Measurements from ENCODE around the gene PCDHGC4. TPM values are rescaled to one million over a fixed set of nuclear protein-coding genes. Genes with fewer than 3 reads are reported as not detected.

Gene PCDHGC4
- total RNA-seq, 3 donors from 2014 or later (not counting 1 experiment from before 2014, with no cell fraction given): 0.31 to 0.84 (median 0.45) TPM

- Histone ChIP-seq H3K27me3 (ENCODE audit: control insufficient read depth, insufficient read depth, low read length) (no peaks in the 10 kb centered on the region), H3K27ac (ENCODE audit: low read length) (no peak overlapping the region), H3K36me3 (ENCODE audit: control insufficient read depth, insufficient read depth, low read length) (peaks cover 35% of the 10 kb centered on the region), H3K4me1 (ENCODE audit: control insufficient read depth, insufficient read depth, low read length) (peaks cover 65% of the 10 kb centered on the region), H3K4me3 (ENCODE audit: low read length) (peak overlapping the region; percentile 22), H3K9me3 (ENCODE audit: control insufficient read depth, insufficient read depth, low read length) (no peaks in the 10 kb centered on the region)
- no peak for TF ChIP-seq CTCF (IDR thresholded peaks at IDR 0.05)
- Mint-ChIP-seq H3K36me3 (peaks cover 3% of the 10 kb centered on the region), H3K27ac (peak overlapping the region; percentile 74 to 82), H3K27me3 (ENCODE audit: low read depth in 2 of 2) (no peaks in the 10 kb centered on the region), H3K4me3 (peak overlapping the region; percentile 95), H3K4me1 (peaks cover 58 to 61% of the 10 kb centered on the region in 2 donors), H3K9me3 (no peaks in the 10 kb centered on the region)
- DNase-seq (peak in 1 of 2 donors; percentile 54), ATAC-seq (peak; percentile 19 to 31 (median 30))
- intact Hi-C loops (cut with micrococcal nuclease): loop anchor here (5.0 kb wide), 2 partner anchors 101 to 186 kb away; partner anchors contain the start of gene PCDHGA10
- 11% methylated on average over 43 of the region's 43 CpGs for WGBS (ENCODE audit: insufficient coverage)
These were observed 28.2 kb downstream of the PCDHGC4 start for GRCh38 chr5:141512911-141513626.

- TF ChIP-seq CTCF (IDR thresholded peaks at IDR 0.05): no peak
- peaks cover 60 to 61% of the 10 kb centered on the region in 2 donors for H3K4me1 Mint-ChIP-seq
- peaks cover 7% of the 10 kb centered on the region for H3K36me3 Mint-ChIP-seq
- Histone ChIP-seq H3K27ac (ENCODE audit: low read length) (no peak overlapping the region), H3K9me3 (ENCODE audit: control insufficient read depth, insufficient read depth, low read length) (no peaks in the 10 kb centered on the region), H3K4me3 (ENCODE audit: low read length) (peak overlapping the region; percentile 22), H3K36me3 (ENCODE audit: control insufficient read depth, insufficient read depth, low read length) (peaks cover 38% of the 10 kb centered on the region), H3K4me1 (ENCODE audit: control insufficient read depth, insufficient read depth, low read length) (peaks cover 59% of the 10 kb centered on the region), H3K27me3 (ENCODE audit: control insufficient read depth, insufficient read depth, low read length) (no peaks in the 10 kb centered on the region)
- intact Hi-C loops (cut with micrococcal nuclease): loop anchor here (5.0 kb wide), 2 partner anchors 101 to 186 kb away; partner anchors contain the start of gene PCDHGA10
- peak; percentile 39 to 50 for DNase-seq
- no peaks in the 10 kb centered on the region for H3K9me3 Mint-ChIP-seq
- H3K27ac Mint-ChIP-seq: peak overlapping the region; percentile 74 to 82
- WGBS (ENCODE audit: insufficient coverage): 26% methylated on average over 29 of the region's 29 CpGs
- no peaks in the 10 kb centered on the region for H3K27me3 Mint-ChIP-seq (ENCODE audit: low read depth in 2 of 2)
- ATAC-seq: peak; percentile 27 to 47 (median 28)
- peak overlapping the region; percentile 95 for H3K4me3 Mint-ChIP-seq
These were observed 28.9 kb downstream of the PCDHGC4 start for GRCh38 chr5:141513627-141514329.

GRCh38 chr5:141514330-141515133, 29.7 kb downstream of the PCDHGC4 start:
- Mint-ChIP-seq H3K27ac (peak overlapping the region; percentile 74 to 82), H3K36me3 (peaks cover 15% of the 10 kb centered on the region), H3K4me3 (peak overlapping the region; percentile 95), H3K27me3 (ENCODE audit: low read depth in 2 of 2) (no peaks in the 10 kb centered on the region), H3K9me3 (no peaks in the 10 kb centered on the region), H3K4me1 (peaks cover 60 to 66% of the 10 kb centered on the region in 2 donors)
- peaks cover 53% of the 10 kb centered on the region for H3K4me1 ChIP-seq (ENCODE audit: control insufficient read depth, insufficient read depth, low read length)
- TF ChIP-seq CTCF (IDR thresholded peaks at IDR 0.05): no peak
- ATAC-seq: peak; percentile 41 to 54 (median 41)
- no peaks in the 10 kb centered on the region for H3K27me3 ChIP-seq (ENCODE audit: control insufficient read depth, insufficient read depth, low read length)
- H3K4me3 ChIP-seq (ENCODE audit: low read length): no peak overlapping the region
- peak overlapping the region; percentile 28 for H3K27ac ChIP-seq (ENCODE audit: low read length)
- no peak for DNase-seq
- no peaks in the 10 kb centered on the region for H3K9me3 ChIP-seq (ENCODE audit: control insufficient read depth, insufficient read depth, low read length)
- peaks cover 46% of the 10 kb centered on the region for H3K36me3 ChIP-seq (ENCODE audit: control insufficient read depth, insufficient read depth, low read length)
- WGBS (ENCODE audit: insufficient coverage): 78% methylated on average over 6 of the region's 6 CpGs
- intact Hi-C loops (cut with micrococcal nuclease): loop anchor here (5.0 kb wide), 2 partner anchors 102 to 187 kb away; partner anchors contain the start of gene PCDHGA10

Data from natural killer cell (primary cell).